Progenitor cell of endocrine pancreas (in vitro differentiated cells): Measurements from ENCODE around the gene PYGO2. TPM values are rescaled to one million over a fixed set of nuclear protein-coding genes. Genes with fewer than 3 reads are reported as not detected.
A peak's percentile ranks its signal among the peaks of the same experiment; 100 is the strongest.

Experiments used
- DNase-seq: peaks from one replicate; pipeline ENCODE4 v3.0.0; 2021; ENCODE audit warnings: low spot score; ENCODE audit not compliant: unreplicated experiment
- H3K27ac Mint-ChIP-seq: 2 replicates; pipeline ENCODE4 v1.8.0; 2021; ENCODE audit warnings: mild to moderate bottlenecking, moderate library complexity, mixed read lengths
- H3K27me3 Mint-ChIP-seq: 2 replicates; pipeline ENCODE4 v1.8.0; 2021; ENCODE audit warnings: mixed read lengths
- H3K36me3 Mint-ChIP-seq: 2 replicates; pipeline ENCODE4 v1.8.0; 2022; ENCODE audit warnings: mixed read lengths; ENCODE audit not compliant: insufficient read depth
- H3K4me1 Mint-ChIP-seq: 2 replicates; pipeline ENCODE4 v1.8.0; 2021; ENCODE audit warnings: low read depth, mixed read lengths
- H3K4me3 Mint-ChIP-seq: 2 replicates; pipeline ENCODE4 v1.8.0; 2021; ENCODE audit warnings: low read depth, mild to moderate bottlenecking, moderate library complexity, mixed read lengths
- H3K9me3 Mint-ChIP-seq: 2 replicates; pipeline ENCODE4 v1.8.0; 2021; ENCODE audit warnings: low read depth, mixed read lengths
- total RNA-seq: library from RNA; stranded (reverse); gene quantifications from 2 replicates; pipeline ENCODE4 v1.2.1, GENCODE V29; 2021
- TF ChIP-seq, protein P1 (sequence below): fragments of 200-600 bp; sonication (generic); IDR thresholded peaks from one replicate; pipeline ENCODE4 v1.5.0; 2021; ENCODE audit warnings: antibody characterized with exemption, mild to moderate bottlenecking; ENCODE audit not compliant: unreplicated experiment

Gene PYGO2
- total RNA-seq, 1 donor from 2014 or later, result 52.7 TPM

GRCh38 chr1:154956544-154956941, 5.0 kb downstream of the PYGO2 start:
- TF ChIP-seq, protein P1, sequence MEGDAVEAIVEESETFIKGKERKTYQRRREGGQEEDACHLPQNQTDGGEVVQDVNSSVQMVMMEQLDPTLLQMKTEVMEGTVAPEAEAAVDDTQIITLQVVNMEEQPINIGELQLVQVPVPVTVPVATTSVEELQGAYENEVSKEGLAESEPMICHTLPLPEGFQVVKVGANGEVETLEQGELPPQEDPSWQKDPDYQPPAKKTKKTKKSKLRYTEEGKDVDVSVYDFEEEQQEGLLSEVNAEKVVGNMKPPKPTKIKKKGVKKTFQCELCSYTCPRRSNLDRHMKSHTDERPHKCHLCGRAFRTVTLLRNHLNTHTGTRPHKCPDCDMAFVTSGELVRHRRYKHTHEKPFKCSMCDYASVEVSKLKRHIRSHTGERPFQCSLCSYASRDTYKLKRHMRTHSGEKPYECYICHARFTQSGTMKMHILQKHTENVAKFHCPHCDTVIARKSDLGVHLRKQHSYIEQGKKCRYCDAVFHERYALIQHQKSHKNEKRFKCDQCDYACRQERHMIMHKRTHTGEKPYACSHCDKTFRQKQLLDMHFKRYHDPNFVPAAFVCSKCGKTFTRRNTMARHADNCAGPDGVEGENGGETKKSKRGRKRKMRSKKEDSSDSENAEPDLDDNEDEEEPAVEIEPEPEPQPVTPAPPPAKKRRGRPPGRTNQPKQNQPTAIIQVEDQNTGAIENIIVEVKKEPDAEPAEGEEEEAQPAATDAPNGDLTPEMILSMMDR, result no peak
- no peak for DNase-seq
- Mint-ChIP-seq H3K9me3 (no peaks in the 10 kb centered on the region), H3K27ac (peak overlapping the region; percentile 98), H3K4me3 (peak overlapping the region; percentile 84), H3K4me1 (peaks cover 45% of the 10 kb centered on the region), H3K36me3 (no peaks in the 10 kb centered on the region), H3K27me3 (no peaks in the 10 kb centered on the region)

GRCh38 chr1:154955718-154956543, 5.7 kb downstream of the PYGO2 start, which contains the start of gene PBXIP1:
Gene PBXIP1 (minus strand): TSS chr1:154956099. CDS start chr1:154953721, 2,378 bp downstream.
- H3K27me3 Mint-ChIP-seq, result no peaks in the 10 kb centered on the region
- peak; percentile 79 for DNase-seq
- TF ChIP-seq, protein P1, result peak; percentile 41
- peaks cover 43% of the 10 kb centered on the region for H3K4me1 Mint-ChIP-seq
- H3K4me3 Mint-ChIP-seq, result peak within 1 kb of the TSS; percentile 84
- H3K27ac Mint-ChIP-seq, result peak within 1 kb of the TSS; percentile 98
- no peaks in the 10 kb centered on the region for H3K9me3 Mint-ChIP-seq
- no peaks in the 10 kb centered on the region for H3K36me3 Mint-ChIP-seq

GRCh38 chr1:154955039-154955717, 6.4 kb downstream of the PYGO2 start:
- Mint-ChIP-seq H3K27me3 (no peaks in the 10 kb centered on the region), H3K9me3 (no peaks in the 10 kb centered on the region), H3K36me3 (peaks cover 3% of the 10 kb centered on the region), H3K4me3 (peak overlapping the region; percentile 84), H3K27ac (peak overlapping the region; percentile 98), H3K4me1 (peaks cover 35% of the 10 kb centered on the region)
- no peak for DNase-seq
- TF ChIP-seq, protein P1, result no peak

GRCh38 chr1:154954541-154954940, 7.0 kb downstream of the PYGO2 start:
- Mint-ChIP-seq H3K27me3 (no peaks in the 10 kb centered on the region), H3K4me1 (peaks cover 35% of the 10 kb centered on the region), H3K4me3 (peak overlapping the region; percentile 84), H3K27ac (peak overlapping the region; percentile 98), H3K36me3 (peaks cover 3% of the 10 kb centered on the region), H3K9me3 (no peaks in the 10 kb centered on the region)
- no peak for DNase-seq
- TF ChIP-seq, protein P1, result no peak

- no peak overlapping the region for H3K4me3 Mint-ChIP-seq
- DNase-seq, result no peak
- peaks cover 35% of the 10 kb centered on the region for H3K4me1 Mint-ChIP-seq
- H3K9me3 Mint-ChIP-seq, result no peaks in the 10 kb centered on the region
- H3K27ac Mint-ChIP-seq, result no peak overlapping the region
- no peaks in the 10 kb centered on the region for H3K27me3 Mint-ChIP-seq
- peaks cover 3% of the 10 kb centered on the region for H3K36me3 Mint-ChIP-seq
- TF ChIP-seq, protein P1, result no peak
These were observed 8.0 kb downstream of the PYGO2 start for GRCh38 chr1:154953611-154954038.
